C4-2B (cell line): Measurements from ENCODE around the gene PROX1.
"Not testable (repeated sequence)": the region's sequence is repeated elsewhere in the genome, so short reads cannot be mapped to it uniquely, and the experiment has no call there.

Experiments
- H3K27ac ChIP-seq: fragments of 450-650 bp; 2 replicates; pipeline ENCODE4 v1.5.1; 2017
- ZFX ChIP-seq: fragments of 450-650 bp; IDR thresholded peaks from 2 replicates; pipeline ENCODE4 v1.6.1; 2017
- TF ChIP-seq, protein P1 (sequence below): fragments of 450-650 bp; conservative IDR thresholded peaks from 2 replicates; pipeline ENCODE4 v1.5.1; 2017; ENCODE audit warnings: mild to moderate bottlenecking

The PROX1 gene

DNA sequence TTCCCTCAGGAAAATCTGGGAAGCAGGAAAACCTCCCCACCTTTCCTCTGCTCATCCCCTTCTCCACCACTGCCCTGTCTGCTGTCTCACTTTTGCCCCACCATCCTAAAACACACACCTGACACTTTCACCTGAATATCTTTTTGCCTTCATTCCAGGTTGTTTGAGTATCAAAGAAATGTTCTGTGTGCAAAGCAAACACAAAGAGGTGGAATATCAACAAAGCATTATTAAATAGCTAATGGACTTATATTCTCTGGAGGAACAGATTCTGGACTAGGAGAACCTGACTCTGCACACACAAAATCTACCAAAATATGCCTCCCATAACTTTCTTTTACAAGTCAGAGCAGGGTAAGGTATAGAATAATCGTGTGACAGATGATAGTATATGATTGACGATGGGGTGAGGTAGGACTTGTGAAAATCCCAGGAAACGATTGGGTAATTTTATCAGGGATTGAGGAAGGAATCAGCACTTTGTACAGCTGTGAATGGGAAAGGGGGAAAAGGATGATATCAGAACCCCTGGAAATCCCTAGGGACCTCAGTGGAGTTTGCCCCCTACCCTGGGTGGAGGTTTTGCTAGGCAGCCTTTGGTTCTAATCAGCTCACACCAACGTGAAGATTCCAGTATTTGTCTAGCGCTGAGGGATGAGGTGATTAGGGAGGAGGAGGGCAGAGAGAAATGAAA, 87.7 kb downstream of the PROX1 start:
- H3K27ac ChIP-seq: no peak overlapping the region
- TF ChIP-seq, protein P1, sequence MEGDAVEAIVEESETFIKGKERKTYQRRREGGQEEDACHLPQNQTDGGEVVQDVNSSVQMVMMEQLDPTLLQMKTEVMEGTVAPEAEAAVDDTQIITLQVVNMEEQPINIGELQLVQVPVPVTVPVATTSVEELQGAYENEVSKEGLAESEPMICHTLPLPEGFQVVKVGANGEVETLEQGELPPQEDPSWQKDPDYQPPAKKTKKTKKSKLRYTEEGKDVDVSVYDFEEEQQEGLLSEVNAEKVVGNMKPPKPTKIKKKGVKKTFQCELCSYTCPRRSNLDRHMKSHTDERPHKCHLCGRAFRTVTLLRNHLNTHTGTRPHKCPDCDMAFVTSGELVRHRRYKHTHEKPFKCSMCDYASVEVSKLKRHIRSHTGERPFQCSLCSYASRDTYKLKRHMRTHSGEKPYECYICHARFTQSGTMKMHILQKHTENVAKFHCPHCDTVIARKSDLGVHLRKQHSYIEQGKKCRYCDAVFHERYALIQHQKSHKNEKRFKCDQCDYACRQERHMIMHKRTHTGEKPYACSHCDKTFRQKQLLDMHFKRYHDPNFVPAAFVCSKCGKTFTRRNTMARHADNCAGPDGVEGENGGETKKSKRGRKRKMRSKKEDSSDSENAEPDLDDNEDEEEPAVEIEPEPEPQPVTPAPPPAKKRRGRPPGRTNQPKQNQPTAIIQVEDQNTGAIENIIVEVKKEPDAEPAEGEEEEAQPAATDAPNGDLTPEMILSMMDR: no peak
- TF ChIP-seq ZFX: no peak

DNA sequence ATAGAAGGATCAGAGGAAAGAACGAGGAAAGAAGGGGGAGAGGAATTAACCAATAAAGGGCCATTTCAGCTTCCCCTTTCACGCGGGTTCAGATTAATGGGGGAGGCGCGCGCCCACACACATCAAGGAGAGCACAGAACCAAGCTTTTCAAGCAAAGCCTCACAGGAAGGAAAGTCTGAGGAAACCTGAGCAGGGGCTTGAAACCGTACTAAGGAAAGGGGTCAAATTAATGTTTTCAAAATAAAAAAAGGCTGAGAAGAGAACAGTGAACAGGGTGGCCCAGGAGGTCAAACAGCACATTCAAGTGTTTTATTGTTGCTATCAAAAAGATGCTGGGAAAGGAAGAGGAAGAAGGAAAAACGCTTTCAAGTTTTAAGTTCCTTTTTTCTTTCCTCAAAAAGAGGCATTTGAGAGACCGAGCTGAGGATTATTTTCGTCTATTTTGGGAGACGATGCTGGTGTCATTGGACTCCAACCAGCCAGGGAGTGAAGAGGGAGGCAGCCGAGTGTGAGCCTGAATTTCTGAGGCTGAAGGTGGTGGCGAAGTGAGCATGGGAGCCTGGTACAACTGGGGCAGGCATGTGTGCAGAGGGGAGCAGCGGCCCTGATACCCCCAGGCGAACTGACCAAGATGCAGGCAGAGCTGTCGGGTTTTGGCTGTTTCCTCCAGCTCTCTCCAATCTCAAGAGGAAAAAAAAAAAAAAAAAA, 88.4 kb downstream of the PROX1 start:
- H3K27ac ChIP-seq: no peak overlapping the region
- TF ChIP-seq, protein P1: no peak
- no peak for TF ChIP-seq ZFX

DNA sequence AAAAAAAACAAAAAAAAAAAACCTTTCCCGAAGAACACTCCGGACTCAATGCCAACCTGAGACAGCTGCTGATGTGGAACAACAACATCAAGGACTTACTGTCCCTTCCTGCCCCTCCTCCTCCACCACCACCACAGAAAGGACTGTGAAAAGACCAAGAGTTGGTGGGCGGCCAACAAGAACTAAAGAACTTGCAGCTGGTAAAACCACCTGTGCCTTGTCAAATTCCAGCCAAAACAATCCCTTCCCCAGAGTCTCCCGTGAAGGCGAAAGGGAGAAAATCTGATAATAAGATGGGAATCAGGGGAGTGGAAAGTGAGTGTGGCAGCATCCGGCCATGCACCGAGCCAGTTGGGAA, 88.9 kb downstream of the PROX1 start:
- TF ChIP-seq ZFX: no peak
- TF ChIP-seq, protein P1: no peak
- no peak overlapping the region for H3K27ac ChIP-seq

- no peak overlapping the region for H3K27ac ChIP-seq
- TF ChIP-seq ZFX: no peak
- TF ChIP-seq, protein P1: no peak
Measured at GRCh38 chr1:214078950-214079349, 91.2 kb downstream of the PROX1 start.

GRCh38 chr1:214085325-214085724, 97.6 kb downstream of the PROX1 start:
- TF ChIP-seq ZFX: no peak
- TF ChIP-seq, protein P1: no peak
- H3K27ac ChIP-seq: no peak overlapping the region

DNA sequence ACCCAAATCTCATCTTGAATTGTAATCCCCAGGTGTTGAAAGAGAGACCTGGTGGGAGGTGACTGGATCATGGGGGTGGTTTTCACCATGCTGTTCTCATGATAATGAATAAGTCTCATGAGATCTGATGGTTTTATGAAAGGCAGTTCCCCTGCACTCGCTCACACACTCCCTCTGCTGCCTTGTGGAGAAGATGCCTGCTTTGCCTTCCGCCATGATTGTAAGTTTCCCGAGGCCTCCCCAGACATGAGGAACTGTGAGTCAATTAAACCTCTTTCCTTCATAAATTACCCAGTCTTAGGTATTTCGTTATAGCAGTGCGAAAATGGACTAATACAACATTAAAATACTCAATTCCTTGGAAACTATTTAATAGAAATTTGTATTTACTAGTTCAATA, 99.2 kb downstream of the PROX1 start:
- TF ChIP-seq, protein P1: no peak
- TF ChIP-seq ZFX: no peak

GRCh38 chr1:214089003-214089402, 101.2 kb downstream of the PROX1 start:
- H3K27ac ChIP-seq: not testable (repeated sequence)

More for the DNA sequence above, 99.2 kb downstream of the PROX1 start:
- no peak overlapping the region for H3K27ac ChIP-seq
